ES-I3 (cell line): ENCODE measurements around the gene EPN2.

Source experiments
- H3K36me3 ChIP-seq: 2 replicates; pipeline ENCODE4 v1.6.1; 2013; ENCODE audit warnings: mild to moderate bottlenecking, low read length, control low read depth, moderate library complexity; ENCODE audit not compliant: insufficient read depth
- H3K4me1 ChIP-seq: 2 replicates; pipeline ENCODE4 v1.6.1; 2013; ENCODE audit warnings: mild to moderate bottlenecking, control low read depth, low read length; ENCODE audit not compliant: insufficient read depth
- H3K9ac ChIP-seq: 2 replicates; pipeline ENCODE4 v1.6.1; 2013; ENCODE audit warnings: low read depth, mild to moderate bottlenecking, low read length, moderate library complexity
- H3K9me3 ChIP-seq: 2 replicates; pipeline ENCODE4 v1.6.1; 2013; ENCODE audit warnings: mild to moderate bottlenecking, low read length, moderate library complexity; ENCODE audit not compliant: control insufficient read depth, insufficient read depth

Gene EPN2

GRCh38 chr17:19285213-19285900 lies 48.2 kb downstream of the EPN2 start:
- Histone ChIP-seq H3K36me3 (peaks cover 3% of the 10 kb centered on the region; the same call in 1 of the 2 replicates), H3K9me3 (no peaks in the 10 kb centered on the region), H3K9ac (no peak overlapping the region), H3K4me1 (peaks cover 41% of the 10 kb centered on the region)

DNA sequence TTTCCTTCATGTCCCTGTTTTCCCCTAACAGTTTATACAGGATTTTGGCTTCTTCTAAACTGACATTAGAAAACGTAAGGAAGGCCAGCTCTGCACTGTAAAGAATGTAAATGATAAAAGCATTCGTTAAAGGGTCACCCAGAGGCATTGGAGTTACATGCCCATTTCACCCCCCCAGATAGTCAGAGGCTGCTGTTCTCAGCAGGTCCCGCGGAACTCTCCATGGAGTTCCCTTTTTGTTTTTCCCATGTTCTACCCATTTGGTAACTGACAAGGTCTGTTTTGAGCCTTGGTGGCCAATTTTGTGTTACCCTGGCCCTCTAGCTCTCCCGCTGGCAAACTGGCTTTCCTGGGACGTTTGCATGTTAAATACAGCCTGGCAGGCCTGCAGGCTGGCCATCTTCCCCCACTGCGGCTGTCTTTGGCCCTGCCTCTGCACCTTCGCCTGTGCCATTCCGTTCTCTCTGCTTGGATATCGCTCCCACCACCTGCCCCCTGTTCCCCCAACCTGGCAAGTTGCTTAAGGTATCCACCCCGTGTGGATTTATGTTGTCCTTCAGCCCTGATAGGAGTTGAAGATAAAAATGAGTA lies 49.7 kb downstream of the EPN2 start:
- Histone ChIP-seq H3K9ac (no peak overlapping the region), H3K4me1 (peaks cover 37% of the 10 kb centered on the region), H3K36me3 (peaks cover 3% of the 10 kb centered on the region; the same call in 1 of the 2 replicates), H3K9me3 (no peaks in the 10 kb centered on the region)

- H3K9ac ChIP-seq, result no peak overlapping the region
- H3K9me3 ChIP-seq, result no peaks in the 10 kb centered on the region
- H3K4me1 ChIP-seq, result peaks cover 37% of the 10 kb centered on the region
- H3K36me3 ChIP-seq, result peaks cover 3% of the 10 kb centered on the region; the same call in 1 of the 2 replicates
These were observed 50.5 kb downstream of the EPN2 start for GRCh38 chr17:19287651-19288050.

- Histone ChIP-seq H3K36me3 (peaks cover 3% of the 10 kb centered on the region; the same call in 1 of the 2 replicates), H3K9ac (no peak overlapping the region), H3K9me3 (no peaks in the 10 kb centered on the region), H3K4me1 (peaks cover 37% of the 10 kb centered on the region)
These were observed 51.3 kb downstream of the EPN2 start for GRCh38 chr17:19288453-19288852.

DNA sequence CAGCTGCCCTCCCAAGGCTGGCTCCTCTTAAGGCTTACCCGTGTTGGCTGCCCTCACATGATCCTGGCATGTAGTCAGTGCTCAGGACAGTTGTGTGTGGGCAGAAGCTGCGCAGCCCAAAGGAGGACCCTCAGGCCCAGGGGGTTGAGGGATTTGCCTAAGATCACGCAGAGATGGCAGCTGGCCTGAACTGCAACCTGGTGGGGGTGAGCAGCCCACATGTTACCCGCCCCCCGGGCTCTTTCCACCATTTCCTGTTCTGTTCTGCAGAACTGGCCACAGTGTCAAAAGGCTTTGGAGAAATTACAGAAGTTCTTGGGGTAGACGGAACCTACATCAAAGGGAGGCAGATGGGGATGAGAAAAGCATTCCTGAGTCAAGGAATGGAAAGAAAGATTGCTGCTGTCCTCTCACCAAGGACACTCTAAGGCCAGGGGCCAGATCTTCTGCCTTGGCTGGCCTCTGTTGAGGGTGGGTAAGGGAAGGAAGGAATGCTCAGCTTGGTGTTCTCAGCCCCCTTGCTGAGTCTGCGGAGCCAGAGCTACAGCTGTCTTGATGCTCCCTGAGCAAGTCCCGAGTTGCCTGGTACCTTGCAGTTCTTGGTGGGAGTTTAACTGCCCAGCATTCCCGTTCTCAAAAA lies 53.0 kb downstream of the EPN2 start:
- Histone ChIP-seq H3K9ac (no peak overlapping the region), H3K4me1 (peaks cover 33% of the 10 kb centered on the region), H3K36me3 (peaks cover 3% of the 10 kb centered on the region; the same call in 1 of the 2 replicates), H3K9me3 (no peaks in the 10 kb centered on the region)

DNA sequence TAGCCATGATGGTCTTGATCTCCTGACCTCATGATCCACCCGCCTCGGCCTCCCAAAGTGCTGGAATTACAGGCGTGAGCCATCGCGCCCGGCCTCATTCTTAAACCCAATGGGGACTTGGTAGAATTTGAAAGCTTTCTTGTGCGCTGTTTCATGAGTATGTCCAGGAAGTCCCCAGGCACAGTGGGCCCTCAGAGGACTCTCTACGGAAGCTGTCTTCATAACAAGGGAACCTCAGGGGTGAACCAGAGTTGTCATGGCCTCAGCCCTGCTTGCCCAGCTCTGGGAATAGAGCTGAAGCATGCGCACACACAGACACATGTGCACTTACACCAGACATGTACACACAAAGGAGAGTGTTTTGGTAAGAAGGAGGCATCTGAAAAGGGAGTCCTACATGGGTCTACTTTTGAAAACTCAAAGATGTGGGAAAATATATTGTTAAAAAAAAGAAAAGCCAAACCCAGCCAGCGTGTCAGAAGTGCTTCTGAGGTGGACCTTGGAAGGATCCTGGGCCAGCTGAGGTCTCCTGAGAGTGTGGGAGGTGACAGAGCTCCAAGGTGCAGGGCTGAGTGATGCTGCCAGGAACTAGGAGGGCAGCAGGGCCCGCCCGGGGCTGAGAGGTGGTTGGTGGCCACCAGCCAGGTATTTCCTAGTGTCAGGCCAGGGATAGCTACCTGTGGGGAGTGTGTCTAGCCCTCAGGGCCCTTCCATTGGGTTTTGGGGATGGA lies 54.6 kb downstream of the EPN2 start:
- H3K4me1 ChIP-seq, result peaks cover 23% of the 10 kb centered on the region
- no peak overlapping the region for H3K9ac ChIP-seq
- H3K9me3 ChIP-seq, result no peaks in the 10 kb centered on the region
- peaks cover 3% of the 10 kb centered on the region; the same call in 1 of the 2 replicates for H3K36me3 ChIP-seq

GRCh38 chr17:19292377-19292711 lies 55.2 kb downstream of the EPN2 start:
- H3K9me3 ChIP-seq, result no peaks in the 10 kb centered on the region
- no peak overlapping the region for H3K9ac ChIP-seq
- peaks cover 17% of the 10 kb centered on the region for H3K4me1 ChIP-seq
- H3K36me3 ChIP-seq, result peaks cover 3% of the 10 kb centered on the region; the same call in 1 of the 2 replicates

- Histone ChIP-seq H3K9me3 (no peaks in the 10 kb centered on the region), H3K36me3 (no peaks in the 10 kb centered on the region), H3K4me1 (peaks cover 7% of the 10 kb centered on the region; the same call in 1 of the 2 replicates), H3K9ac (no peak overlapping the region)
These were observed 57.3 kb downstream of the EPN2 start for GRCh38 chr17:19294443-19294842.

DNA sequence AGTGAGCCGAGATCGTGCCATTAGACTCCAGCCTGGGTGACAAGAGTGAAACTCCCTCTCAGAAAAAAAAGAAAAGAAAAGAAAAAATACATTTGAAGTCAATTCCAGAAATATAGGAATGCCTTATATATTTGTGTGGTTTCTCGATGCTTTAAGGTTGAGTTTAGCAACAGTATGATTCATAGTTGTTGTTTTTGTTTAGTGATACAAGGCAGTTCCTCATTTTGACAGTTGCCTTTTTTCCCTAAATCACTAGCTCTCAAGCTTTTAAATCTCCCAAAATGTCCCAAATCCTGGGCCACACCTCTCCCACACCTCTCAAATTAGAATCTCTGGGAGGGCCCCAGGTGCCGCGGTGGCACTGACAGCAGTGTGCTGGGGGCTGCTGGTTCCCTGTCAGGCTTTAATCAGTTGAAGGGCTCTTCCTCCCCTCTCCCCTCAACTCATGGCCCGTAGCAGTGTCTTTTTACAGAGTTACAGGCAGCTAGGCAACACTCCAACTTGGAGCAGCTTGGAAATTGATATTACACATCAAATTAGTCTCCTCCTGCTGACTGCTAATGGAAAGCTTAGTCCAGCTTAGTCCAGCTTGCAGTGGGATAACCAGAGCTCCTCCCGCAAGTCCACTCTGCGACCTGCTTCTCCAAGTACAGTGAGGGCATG lies 58.4 kb downstream of the EPN2 start:
- no peak overlapping the region for H3K9ac ChIP-seq
- H3K36me3 ChIP-seq, result no peaks in the 10 kb centered on the region
- H3K4me1 ChIP-seq, result no peaks in the 10 kb centered on the region
- no peaks in the 10 kb centered on the region for H3K9me3 ChIP-seq

DNA sequence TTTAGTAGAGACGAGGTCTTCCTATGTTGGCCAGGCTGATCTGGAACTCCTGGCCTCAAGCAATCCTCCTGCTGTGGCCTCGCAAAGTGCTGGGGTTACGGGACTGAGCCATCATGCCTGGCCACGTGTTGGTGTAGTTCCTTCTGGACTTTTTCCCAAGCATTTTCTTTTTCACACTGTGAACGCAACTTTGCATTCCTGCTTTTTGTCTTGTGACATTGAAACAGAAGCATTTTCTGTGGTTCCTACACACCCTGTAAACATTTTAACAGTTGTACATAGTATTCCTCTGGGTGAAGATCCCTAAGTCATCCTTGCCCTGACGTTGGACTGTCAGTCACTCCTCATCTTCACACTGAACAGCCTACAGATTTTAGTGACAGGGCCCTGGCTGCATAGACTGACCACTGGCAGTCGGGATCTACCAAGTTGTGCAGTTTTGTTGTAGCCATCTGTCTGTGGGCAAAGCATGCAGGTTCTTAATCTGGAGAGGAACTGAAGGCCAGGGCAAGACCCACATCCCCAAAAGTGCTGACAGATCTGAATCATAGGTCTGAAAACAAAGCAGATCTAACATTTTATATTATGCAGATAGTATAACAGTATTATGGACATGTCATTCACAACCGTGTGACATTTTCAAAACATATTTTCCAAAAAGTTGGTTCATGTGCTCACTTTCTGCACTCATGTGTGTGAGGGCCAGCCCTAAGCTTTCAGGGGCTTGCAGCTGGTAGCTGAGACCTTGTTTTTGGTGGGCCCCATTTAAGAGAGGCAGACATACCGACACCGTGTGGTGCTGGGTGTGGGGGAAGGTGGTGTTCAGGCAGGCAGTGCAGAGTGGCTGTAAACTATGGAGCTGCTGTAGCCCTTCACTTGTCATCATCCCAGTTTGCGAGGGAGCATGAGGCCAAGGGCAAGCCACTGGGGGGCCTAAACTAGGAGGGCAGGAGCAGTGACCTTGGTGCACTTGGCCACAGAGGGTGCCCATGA lies 59.9 kb downstream of the EPN2 start:
- Histone ChIP-seq H3K9ac (no peak overlapping the region), H3K4me1 (no peaks in the 10 kb centered on the region), H3K9me3 (no peaks in the 10 kb centered on the region), H3K36me3 (0 out of 2 replicates have a peak, but pooled peaks cover 3% of the 10 kb centered on the region)

DNA sequence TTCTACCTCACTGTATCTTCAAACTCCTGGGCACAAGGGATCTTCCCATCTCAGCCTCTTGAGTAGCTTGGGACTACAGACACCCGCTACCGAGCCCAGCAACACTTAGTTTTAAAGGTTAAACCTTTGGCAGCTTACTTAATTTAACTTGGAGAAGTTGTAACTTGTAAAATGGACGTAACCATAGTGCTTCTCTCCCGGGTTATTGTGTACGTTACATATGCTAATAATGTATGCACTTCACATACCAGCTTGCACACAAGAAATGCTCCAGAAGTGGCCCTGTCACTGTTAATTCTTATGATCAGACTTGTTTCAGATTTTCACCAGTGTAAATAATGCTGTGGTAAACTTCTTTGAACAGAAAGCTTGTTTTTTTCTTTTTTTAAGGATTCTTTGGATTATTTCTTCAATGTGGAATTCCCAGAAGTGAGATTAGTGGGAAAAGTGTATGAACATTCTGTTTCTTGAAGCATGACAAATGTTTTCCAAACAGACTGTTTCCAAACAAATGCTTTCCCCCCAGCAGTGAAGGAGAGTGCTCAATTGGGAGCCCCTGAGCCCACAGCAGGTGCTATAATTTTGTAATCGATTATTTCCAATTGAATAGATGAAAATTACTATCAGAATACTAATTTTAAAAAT lies 61.5 kb downstream of the EPN2 start:
- H3K9me3 ChIP-seq, result no peaks in the 10 kb centered on the region
- H3K36me3 ChIP-seq, result 0 out of 2 replicates have a peak, but pooled peaks cover 3% of the 10 kb centered on the region
- H3K9ac ChIP-seq, result no peak overlapping the region
- H3K4me1 ChIP-seq, result no peaks in the 10 kb centered on the region

DNA sequence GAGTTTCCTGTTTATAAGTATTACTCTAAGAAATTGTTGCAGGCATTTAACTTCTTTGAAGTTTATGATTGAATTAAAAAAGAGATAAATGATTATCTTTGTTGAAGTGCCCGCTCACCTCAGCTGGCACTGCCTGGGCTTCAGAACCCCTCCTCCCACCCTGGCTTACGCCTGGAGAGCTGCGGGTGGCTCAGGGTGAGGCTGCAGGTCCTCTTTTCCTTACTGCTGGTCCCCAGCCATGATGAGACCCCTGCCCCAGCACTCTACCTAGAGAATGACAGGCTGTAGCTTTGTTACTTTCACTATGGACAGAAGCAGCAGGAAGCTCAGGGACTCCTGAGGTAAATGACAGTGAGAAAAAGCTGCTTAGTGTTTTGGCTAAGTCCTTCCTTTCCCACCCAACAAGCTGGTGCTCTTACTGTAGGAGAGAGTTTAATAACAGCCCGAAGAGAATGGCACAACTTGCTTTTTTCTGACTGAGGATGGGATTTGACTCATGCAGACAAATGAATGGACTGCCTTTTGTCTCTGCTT lies 62.1 kb downstream of the EPN2 start:
- Histone ChIP-seq H3K36me3 (0 out of 2 replicates have a peak, but pooled peaks cover 3% of the 10 kb centered on the region), H3K9ac (no peak overlapping the region), H3K4me1 (no peaks in the 10 kb centered on the region), H3K9me3 (no peaks in the 10 kb centered on the region)
